GM18499 (cell line): ENCODE results near the gene NCAM1.

Experiments used
- ATAC-seq: cut with Tn5 transposase; IDR thresholded peaks from one replicate; pipeline ENCODE4 v1.9.1; 2021; ENCODE audit warnings: moderate number of reproducible peaks; ENCODE audit not compliant: insufficient read depth, unreplicated experiment

NCAM1 gene

DNA sequence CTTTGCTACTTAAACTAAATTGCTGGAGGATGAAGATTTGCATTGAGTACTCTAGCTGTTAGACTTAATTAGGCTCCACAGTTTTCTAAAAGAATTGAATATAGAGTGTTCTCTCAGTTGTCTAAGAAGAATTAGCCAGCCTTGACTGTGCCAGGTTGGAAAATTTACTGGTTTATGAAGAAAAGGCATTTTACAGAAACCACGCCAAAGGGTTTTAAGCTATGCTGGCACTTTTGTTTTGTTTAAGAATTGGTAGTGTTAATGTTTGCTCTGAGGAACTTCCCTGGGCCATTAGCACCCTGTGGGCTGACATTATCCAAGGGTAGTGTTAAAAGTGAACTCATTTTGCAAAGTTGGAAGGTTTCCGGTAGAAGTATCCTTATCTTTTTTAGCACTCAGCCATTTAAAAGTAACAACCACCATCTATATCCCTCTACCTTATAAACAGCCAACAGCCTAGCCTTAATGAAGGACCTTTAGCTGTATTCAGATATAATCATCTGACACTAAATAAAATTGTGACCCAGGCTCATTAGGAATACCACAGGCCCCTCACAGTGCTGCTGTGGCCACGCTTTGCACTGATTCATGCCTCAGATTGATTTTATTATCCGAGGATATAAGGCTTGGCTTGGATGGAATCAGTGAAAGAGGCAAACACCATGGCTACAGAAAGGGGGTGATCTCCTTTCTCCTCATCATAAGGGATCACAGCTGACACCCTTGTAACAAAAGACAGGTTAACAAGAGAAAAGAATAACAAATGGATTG is 158.9 kb downstream of the NCAM1 start:
- no peak for ATAC-seq

DNA sequence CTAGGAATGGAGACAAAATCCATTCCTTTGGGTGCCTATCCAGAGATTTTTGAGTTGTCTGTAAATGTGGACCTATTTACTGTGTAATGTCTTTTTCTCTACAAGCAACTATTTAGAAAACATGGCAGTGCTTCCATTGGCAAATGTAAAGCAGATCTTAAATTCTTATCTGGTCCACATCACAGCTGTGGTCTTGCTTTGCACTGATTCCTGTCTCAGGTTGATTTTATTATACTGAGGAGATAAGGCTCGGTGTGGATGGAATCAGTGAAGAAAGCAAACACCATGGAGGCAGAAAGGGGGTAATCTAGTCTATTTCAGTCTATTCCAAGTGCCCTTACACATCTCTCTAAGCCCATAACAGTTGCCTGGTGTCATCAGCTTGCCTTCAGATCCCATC is 160.5 kb downstream of the NCAM1 start:
- ATAC-seq, result no peak

DNA sequence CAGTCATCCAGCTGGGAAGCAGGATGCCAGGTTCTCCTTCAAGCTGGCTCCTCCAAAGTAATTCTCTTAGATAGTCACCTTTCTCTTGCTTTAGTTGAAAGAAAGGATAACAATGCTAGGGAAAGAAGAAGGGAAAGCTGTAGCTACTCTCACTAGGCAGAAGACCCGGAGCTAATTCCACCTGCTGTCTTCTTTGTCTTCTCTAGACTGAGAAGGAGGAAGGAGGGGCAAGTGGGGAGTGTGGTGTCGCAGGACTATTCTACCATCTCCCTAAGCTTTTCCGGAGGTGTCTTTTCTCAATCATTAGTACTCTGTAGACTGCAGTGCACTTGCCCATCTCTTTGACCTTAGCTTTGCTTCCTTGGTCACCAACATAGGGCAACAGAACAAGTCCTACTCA is 162.8 kb downstream of the NCAM1 start:
- no peak for ATAC-seq

DNA sequence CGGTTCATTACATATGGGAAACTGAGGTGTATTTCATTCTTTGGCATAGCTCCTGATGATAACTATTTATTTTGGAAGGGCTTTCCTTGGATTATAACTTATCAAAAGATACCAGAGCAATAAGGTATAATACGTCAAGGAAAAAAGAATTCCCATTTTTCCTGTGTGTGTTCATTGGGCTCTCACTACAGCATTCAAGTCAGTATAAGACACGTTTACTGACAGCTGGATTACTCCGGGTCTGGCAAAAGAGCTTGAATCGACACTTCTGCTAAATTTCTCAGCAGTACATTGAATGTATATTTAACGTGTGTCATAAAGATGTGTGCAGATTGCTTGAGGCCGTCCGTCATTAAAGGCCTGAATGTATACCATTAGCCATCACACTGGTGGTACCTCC is 163.4 kb downstream of the NCAM1 start:
- no peak for ATAC-seq

DNA sequence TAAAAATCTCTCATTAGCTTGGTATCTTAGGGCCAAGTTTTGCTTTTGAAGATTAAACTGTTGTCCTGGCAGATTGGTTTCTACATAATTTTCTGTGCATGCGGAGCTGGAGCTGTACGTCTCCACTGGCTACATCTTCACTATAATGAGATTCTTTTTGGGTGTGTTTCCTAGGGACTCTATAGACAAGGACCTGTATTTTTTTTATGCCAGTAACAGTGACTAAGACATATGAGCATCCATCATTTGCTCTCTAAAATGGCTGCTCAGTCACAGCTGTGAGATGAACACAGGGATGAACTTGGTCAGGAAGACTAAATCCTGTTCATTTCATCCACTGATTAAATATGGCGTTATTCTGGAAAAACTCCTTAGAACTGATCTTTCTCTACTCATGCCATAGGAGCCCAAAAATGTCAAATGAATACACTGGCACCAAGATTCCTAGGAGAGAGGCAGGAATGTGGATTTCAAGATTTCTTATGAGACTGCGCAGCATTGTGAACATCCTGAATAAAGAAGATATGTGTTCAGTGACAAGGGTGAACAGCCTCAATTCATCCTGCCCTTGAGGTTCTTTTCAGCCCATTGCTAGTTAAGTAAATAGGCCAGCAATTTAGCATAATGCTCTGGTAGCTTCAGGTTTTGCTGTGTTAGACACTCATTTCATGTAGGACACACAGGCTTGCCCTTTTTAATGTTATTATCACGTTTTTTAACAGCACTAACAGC is 168.2 kb downstream of the NCAM1 start:
- ATAC-seq, result no peak

DNA sequence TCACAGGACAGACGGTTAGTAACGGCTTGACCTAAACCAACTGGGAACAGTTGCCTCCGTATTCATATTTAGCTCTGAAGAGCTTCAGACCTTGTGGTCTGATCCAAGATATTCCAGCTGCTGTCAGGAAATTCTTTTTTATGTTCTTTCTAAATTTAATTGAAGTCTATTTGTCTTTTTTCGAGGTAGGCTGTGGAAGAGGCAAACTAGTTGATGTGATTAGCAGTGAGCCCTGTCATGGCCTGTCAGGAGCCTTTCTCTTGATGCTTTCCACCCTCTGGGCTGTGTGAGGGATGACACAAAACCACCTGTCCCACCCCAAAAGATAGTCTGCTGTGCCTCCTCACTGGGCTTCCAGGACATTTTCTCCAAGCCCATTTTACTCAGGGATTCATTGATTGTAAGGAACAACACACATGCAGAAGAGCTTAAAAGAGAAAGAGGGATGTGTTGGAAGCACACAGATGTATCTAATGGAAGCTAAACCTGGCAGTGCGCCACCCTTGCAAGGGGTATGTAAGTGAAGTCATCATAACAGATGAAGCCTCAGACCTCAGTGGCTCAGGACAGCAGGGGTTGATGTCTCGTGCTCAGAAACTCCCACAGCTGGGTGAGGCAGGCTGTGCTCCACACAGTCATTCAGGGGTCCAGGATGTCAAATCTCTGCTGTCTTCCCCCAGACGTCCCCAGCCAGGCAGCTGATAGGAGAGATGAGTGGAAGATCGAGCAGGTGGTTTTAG is 170.0 kb downstream of the NCAM1 start:
- no peak for ATAC-seq

DNA sequence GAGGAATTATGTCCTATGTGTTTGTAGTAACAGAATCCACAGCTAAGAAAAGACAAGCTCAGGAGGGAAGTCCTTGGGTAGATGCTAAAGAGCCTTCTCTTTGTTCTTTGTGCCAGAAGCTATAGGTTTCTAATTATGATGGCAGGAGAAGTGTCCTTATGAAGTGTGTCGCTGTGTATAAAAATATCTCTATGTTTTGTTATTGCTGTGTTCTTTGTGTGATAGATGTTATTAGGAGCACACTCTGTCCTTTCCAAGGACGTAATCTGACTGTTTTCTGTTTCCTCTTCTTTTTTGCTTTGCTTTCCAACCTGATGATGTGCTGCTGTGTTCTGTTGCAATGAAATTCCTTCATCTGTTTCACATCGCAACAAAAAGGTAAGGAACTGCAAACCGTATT is 171.9 kb downstream of the NCAM1 start:
- ATAC-seq, result no peak

DNA sequence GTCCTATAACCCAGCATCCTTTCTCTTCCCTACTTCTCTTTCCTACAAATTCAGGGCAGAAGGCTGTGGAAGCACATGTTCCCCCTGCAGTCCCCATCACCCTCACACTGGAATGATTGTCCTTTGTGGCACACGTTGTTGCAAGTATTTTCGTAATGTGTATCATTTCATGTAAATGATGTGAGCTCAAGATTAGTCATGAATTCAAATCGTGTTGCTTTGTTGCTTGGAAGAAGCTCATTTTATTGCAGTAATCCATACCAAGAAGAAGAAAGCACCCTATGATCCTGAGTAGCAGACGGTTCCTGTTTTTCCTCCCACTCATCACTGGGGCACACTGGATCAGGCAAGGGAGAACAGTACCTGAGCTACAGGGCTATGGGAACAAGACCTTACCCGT is 173.4 kb downstream of the NCAM1 start:
- ATAC-seq, result no peak

DNA sequence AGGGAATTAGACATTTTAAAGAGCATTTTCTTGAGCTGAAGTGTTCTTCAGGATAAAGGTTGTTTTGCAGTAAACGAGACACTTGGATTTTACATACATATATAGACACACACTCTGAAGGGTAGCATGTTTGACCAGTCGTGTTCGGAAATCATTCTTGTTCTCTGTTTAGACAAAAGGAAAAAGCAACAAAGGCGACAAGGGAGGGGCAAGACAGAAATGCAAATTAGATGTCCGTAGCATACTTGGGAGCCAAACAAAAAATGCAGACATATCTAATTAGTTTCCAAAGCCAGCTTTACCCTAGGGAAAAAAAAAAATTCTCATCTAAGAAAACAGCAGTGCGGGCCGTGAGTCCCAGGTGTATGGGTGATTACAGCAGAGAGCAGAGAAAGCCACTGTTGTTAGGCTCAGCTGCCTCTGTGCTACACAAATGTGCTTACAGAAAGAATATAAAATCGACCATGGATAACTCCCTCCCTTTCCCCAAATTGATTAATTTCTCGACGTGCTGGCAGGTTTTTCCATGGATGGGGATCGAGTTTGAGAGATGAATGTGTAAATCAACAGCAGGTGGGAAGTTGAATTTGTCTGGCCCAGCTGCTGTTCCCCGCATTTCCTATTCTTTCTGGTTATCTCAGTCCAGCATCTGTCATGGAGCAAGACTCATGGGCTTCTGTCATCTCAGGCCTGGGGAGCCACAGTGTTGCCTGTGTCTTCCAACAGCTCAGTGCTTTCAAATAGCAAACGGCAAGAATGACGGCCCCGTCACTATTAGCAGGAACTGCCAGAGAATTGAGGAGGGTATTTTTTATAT is 176.7 kb downstream of the NCAM1 start:
- ATAC-seq, result no peak

DNA sequence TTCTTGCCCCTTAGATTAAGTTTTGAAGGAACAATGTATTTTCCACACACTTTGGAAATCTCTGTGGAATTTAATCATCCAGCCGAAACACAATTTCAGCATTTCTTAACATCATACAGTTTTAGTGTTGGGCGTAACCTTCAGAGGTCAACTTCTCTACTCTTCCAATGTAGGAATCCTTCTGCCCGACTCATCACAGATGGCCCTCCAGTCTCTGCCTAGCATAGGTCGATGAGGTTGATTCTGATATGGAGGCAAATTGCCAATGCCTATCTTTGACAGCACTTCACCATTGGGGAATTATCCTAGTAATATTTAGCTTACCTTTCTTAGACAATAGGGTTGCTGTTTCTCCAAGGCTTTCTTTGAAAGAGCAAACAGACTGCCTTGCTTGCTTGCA is 177.5 kb downstream of the NCAM1 start:
- ATAC-seq, result no peak

DNA sequence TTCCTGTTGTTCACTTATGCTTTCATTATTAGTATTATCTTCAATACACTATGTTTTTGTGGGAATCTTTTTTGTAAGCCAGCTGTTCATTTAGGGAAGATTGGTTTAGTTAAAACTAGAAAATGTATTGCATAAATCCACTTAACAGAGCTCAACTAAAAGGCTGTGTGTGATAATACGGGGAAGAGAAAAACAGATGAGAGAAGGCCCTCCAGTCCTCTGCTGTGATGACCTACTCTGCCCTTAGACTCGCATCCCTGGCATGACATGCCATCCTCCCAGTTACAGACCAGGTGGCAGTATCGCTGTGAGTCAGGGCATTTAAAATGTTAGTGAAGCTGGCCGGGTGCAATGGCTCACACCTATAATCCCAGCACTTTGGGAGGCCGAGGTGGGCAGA is 179.8 kb downstream of the NCAM1 start:
- ATAC-seq, result no peak

DNA sequence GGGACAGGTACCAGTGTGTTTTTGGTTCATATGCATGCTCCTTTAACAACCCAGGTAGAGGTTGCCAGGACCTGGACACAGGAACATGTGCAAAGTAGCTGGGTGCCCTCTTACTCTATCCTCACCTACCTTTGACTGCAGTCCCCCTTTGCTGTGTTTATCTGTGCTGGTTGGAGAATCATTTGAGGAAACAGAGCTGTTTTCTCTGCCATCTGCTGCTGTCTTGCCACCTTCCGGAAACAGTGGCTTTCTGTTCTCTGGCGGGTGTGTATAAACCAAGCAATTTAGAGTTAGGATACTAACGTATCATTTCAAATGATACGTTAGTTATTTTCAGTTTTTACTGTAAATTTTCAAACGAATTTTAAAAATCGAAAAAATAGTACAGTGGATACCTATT is 181.3 kb downstream of the NCAM1 start:
- no peak for ATAC-seq

DNA sequence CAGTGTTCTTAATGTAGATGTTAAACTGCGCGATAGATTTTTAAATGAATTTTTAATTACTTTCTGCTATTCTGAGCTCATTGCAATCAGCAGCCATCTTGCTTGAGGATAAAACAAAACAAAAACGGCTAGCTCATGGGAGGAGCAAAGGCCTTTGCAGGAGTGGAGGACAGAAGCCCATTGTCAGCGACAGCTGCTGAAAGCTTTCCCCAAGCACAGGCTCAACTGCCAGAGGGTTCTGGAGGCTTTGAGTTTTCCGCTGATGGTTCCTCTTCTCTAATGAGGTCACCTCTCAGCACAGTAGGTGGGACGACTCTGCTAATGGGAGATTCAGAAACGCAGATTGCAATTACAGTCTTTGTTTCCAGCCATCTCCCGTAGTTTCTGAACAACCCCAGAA is 186.0 kb downstream of the NCAM1 start:
- no peak for ATAC-seq

DNA sequence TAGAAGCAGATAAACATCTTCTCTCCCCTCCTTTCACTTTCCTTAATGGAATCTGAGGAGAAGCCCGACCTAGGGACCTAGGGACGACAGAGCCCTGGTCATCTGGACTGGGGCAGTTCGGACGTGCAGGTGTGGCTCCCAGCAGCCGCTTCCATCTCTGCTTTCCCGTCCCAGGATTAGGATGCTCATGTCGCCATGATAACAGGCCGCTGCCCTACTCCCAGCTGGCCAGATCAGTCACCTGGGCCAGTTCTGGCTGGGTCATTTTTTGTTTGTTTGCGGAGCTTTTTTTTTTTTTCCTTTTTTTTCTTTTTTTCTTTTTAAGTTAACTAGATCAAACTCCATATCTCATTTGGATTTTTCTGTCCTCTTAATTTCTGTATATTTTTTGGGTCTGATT is 186.9 kb downstream of the NCAM1 start:
- no peak for ATAC-seq

DNA sequence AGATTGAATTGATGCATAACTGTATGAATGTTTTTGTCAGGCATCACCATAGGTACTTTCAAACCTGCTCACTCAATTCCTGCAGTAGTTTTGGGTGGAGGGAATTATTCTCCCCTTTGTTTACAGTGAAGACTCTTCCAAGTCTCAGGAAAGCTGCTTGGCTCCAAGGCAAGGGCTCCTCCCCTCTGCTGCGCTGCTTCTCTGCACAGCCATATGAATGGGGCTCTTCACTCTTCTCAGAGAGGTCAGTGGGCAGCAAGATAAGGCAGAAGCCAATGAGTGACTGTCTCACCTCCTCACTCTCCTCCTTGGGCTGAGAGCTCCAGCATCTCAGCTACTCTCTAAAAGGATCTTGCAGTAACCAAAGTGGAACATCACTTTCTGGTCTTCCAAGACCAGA is 187.4 kb downstream of the NCAM1 start:
- no peak for ATAC-seq

DNA sequence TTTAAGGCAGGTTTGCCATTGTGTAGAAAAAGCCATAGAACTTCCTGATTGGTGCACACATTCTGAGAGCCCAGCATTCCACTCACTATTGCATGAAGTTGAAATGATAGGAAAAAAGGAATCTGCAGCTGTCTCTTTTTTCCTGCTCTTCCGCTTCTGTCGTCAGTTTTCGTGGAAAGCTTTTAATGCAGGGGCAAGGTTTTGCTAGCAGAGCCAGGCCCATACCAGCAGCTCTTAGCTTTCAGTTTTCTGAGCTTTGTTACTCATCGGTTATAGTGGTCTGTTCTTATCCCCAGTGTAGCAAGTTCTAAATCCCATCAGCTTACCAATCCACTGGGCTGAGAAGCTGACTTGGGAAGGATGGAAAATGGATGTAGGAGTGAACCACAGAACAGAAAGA is 190.3 kb downstream of the NCAM1 start:
- no peak for ATAC-seq

DNA sequence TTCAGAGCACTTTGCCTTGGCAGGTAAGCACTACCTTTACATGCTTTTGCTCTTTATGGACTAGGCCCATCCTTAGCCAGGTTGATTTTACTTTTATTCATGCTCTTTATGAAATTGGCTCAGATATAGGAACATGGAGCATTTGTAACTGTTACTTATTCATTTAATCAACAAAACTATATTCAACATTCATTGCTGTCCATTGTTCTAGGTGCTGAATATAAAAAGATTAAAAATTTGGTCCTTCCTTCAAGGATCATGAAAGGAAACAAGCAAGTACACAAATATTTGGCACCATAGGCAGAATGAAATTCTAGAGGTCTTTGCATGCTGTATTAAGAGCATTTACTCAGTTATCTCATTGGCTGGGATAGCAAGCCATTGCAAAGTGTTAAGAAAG is 191.3 kb downstream of the NCAM1 start:
- ATAC-seq, result no peak

DNA sequence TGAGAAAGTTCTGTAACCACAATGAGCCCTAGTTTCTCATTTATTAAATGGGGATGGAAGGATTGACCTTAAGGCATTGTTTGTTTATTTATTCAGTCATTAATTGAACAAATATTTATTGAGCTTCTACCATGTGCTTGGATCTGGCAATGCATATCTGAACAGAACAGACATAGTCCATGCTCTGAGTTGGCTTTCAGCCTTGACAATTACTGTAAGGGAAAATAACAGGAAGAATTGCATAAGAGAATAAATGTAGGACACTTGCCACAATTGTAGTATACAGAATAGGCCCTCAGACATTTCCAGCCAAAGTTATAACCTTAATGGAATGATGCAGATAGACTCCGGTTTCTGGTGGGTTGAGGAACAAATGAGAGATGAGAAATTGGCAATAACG is 192.6 kb downstream of the NCAM1 start:
- no peak for ATAC-seq

DNA sequence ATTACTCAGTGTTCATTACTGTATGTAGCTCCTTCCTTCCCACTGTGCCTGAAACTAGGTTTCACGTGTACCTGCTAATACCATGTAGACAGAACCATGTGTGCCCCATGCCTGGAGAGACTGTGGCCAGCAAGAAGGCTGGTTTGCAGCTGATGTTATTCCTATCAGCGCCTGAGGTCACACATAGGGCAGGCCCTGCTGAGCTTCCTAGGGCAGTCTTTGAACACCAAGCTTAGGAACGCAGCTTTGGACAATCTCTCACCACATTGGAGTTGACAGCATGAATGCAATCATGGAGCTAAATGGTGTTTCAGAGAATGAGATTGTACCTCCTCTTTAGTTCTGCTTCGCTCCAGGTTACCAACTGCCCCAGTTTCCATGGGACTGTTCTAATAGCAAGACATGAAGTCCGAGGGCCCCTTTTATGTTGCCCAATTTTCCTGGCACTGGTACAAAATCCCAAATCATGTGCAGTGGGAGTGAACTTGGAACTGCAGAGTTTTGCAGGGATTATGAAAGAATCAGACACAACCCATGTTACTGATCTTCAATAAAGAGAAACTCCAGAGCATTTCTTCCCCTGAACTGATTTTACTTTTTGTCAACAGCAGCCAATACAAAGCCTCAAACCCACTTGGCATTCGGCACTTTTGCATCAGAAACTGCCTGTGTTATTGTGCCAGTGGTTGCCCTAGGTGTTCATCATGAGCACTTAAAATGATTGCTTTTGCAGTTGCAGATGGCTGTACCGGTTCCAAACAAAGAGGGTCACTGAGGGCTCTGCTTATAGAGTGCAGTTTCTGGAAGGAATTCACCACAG is 199.0 kb downstream of the NCAM1 start:
- no peak for ATAC-seq

DNA sequence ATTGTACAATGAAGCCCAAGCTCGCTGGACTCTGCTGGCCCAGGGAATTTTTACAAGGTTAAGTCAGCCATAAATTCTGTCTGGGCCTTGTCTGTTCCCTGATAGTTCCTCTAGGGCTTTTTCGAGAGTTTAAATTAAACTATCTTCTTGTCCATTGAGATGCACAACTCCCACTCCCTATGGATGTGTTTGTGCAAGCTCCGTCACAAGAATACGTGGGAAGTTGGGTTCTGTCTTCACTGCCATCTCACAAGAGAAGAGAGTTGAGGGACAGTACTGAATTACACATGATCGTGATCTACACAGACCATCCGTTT is 199.5 kb downstream of the NCAM1 start:
- no peak for ATAC-seq
